UCSD-AML1 (cell line): Measurements from ENCODE around the gene RTP3.

Experiments used
- DNase-seq: peaks from one replicate; lab custom pipeline; 2025; ENCODE audit not compliant: unreplicated experiment; lab: John Stamatoyannopoulos, UW

RTP3 gene

GRCh38 chr3:46468753-46469600 is 28.8 kb upstream of the RTP3 start:
- no peak for DNase-seq

GRCh38 chr3:46469680-46470357 is 28.0 kb upstream of the RTP3 start:
- DNase-seq, result no peak

- no peak for DNase-seq
Observed at GRCh38 chr3:46470831-46471230, 26.9 kb upstream of the RTP3 start.

GRCh38 chr3:46471371-46471914 is 26.3 kb upstream of the RTP3 start:
- DNase-seq, result no peak

- no peak for DNase-seq
Observed at GRCh38 chr3:46472736-46473135, 25.0 kb upstream of the RTP3 start.

- DNase-seq, result no peak
Observed at GRCh38 chr3:46477145-46477544, 20.6 kb upstream of the RTP3 start.

GRCh38 chr3:46477756-46478155 is 20.0 kb upstream of the RTP3 start:
- DNase-seq, result no peak

GRCh38 chr3:46478341-46478740 is 19.4 kb upstream of the RTP3 start:
- peak; percentile 33 for DNase-seq

GRCh38 chr3:46479021-46479420 is 18.8 kb upstream of the RTP3 start:
- DNase-seq, result no peak

GRCh38 chr3:46479696-46480095 is 18.1 kb upstream of the RTP3 start:
- DNase-seq, result no peak

GRCh38 chr3:46480491-46481195 is 17.1 kb upstream of the RTP3 start:
- DNase-seq, result no peak

GRCh38 chr3:46481636-46482035 is 16.1 kb upstream of the RTP3 start:
- DNase-seq, result no peak

- no peak for DNase-seq
Observed at GRCh38 chr3:46482632-46483350, 15.0 kb upstream of the RTP3 start.

- no peak for DNase-seq
Observed at GRCh38 chr3:46483825-46484224, 14.0 kb upstream of the RTP3 start.

- DNase-seq, result no peak
Observed at GRCh38 chr3:46484388-46484787, 13.4 kb upstream of the RTP3 start.

- DNase-seq, result no peak
Observed at GRCh38 chr3:46484911-46485778, 12.6 kb upstream of the RTP3 start.

GRCh38 chr3:46485779-46486175 is 12.0 kb upstream of the RTP3 start:
- DNase-seq, result no peak

- peak; percentile 89 for DNase-seq
Observed at GRCh38 chr3:46488735-46489361, 8.9 kb upstream of the RTP3 start.

GRCh38 chr3:46489381-46489780 is 8.4 kb upstream of the RTP3 start:
- DNase-seq, result no peak

- no peak for DNase-seq
Observed at GRCh38 chr3:46489875-46490274, 7.9 kb upstream of the RTP3 start.
